Gastrocnemius medialis (tissue), 4 donors: ENCODE measurements around the gene ANKS4B. TPM values are rescaled to one million over a fixed set of nuclear protein-coding genes. Genes with fewer than 3 reads are reported as not detected.

Experiments used
- ATAC-seq, 2 donors: fragments of 150-250 bp; one replicate each; pipeline ENCODE4 v1.9.1; 2016
- DNase-seq, 2 donors: peaks; one replicate each; pipeline ENCODE4 v3.0.0-alpha.2; 2019
- H3K27ac ChIP-seq, 4 donors: fragments of 200-600 bp; sonication (generic); 1 replicate in 1 of 4; 2 replicates in 3 of 4; pipeline ENCODE4 v1.5.1; 2016 to 2018; ENCODE audit warnings: mild to moderate bottlenecking in 2 of 4, moderate library complexity in 1 of 4
- H3K27me3 ChIP-seq, 3 donors: fragments of 200-600 bp; sonication (generic) in 2 of 3; 1 replicate in 1 of 3; 2 replicates in 2 of 3; pipeline versions ENCODE4 v1.5.1 to v1.6.0; 2016 to 2019; ENCODE audit warnings: mild to moderate bottlenecking in 1 of 3, moderate library complexity in 1 of 3
- H3K36me3 ChIP-seq, 2 donors: fragments of 200-600 bp; sonication (generic) in 1 of 2; one replicate each; pipeline ENCODE4 v1.5.1; 2017 to 2018
- H3K4me1 ChIP-seq, 2 donors: fragments of 200-600 bp; sonication (generic) in 1 of 2; one replicate each; pipeline ENCODE4 v1.5.1; 2016 to 2017; ENCODE audit warnings: mild to moderate bottlenecking in 2 of 2
- H3K4me3 ChIP-seq, 4 donors: fragments of 200-600 bp; sonication (generic) in 3 of 4; 1 replicate in 1 of 4; 2 replicates in 3 of 4; pipeline ENCODE4 v1.5.1; 2016 to 2019; ENCODE audit warnings: mild to moderate bottlenecking in 2 of 4
- H3K9me3 ChIP-seq, 3 donors: fragments of 200-600 bp; sonication (generic) in 2 of 3; 1 replicate in 1 of 3; 2 replicates in 2 of 3; pipeline ENCODE4 v1.5.1; 2016 to 2019
- CTCF ChIP-seq, 5 experiments: fragments of 450-650 bp in 3 of 5; fragments of 200-600 bp in 2 of 5; sonication (generic) in 2 of 5; IDR thresholded peaks in 4 of 5; conservative IDR thresholded peaks in 1 of 5; 1 replicate in 4 of 5; 2 replicates in 1 of 5; pipeline ENCODE4 v1.5.1; 2016 to 2019; ENCODE audit warnings: antibody characterized with exemption in 5 of 5, mild to moderate bottlenecking in 3 of 5, moderate library complexity in 3 of 5
- POLR2A ChIP-seq, 2 donors: fragments of 450-650 bp; IDR thresholded peaks; one replicate each; pipeline ENCODE4 v1.6.1; 2017; ENCODE audit warnings: antibody characterized with exemption in 2 of 2, mild to moderate bottlenecking in 2 of 2, moderate library complexity in 2 of 2
- in situ Hi-C, 4 donors: fragments of 200-750 bp; cut with MboI; loops; one replicate each; pipeline versions ENCODE4 v1.15.0 to v1.8.0; 2017; ENCODE audit warnings: low sequenced_read_pairs in 4 of 4
- intact Hi-C: fragments of 100-400 bp; cut with DNase I; formaldehyde crosslinking; loops from one replicate; pipeline ENCODE4 v1.15.1; 2023; ENCODE audit warnings: low total_unique reads
- total RNA-seq, 4 donors: library from RNA; depleted of rRNA; stranded (reverse); fragments of >200 nt; gene quantifications; one replicate each; pipeline versions ENCODE4 v1.1.0 to v1.2.3, GENCODE V29; 2016

ANKS4B gene
- total RNA-seq, 4 donors from 2014 or later, result 0.04 to 0.10 TPM; not detected in 2

- Histone ChIP-seq H3K4me3 (no peak overlapping the region), H3K27ac (no peak overlapping the region), H3K4me1 (no peaks in the 10 kb centered on the region), H3K27me3 (peaks cover 0 to 4% (median 0%) of the 10 kb centered on the region in 3 donors), H3K9me3 (no peaks in the 10 kb centered on the region), H3K36me3 (no peaks in the 10 kb centered on the region)
- ATAC-seq (no peak), DNase-seq (no peak)
- in situ Hi-C loops (no loop called here), intact Hi-C loops (no loop called here)
- TF ChIP-seq POLR2A (IDR thresholded peaks at IDR 0.05), result no peak
- TF ChIP-seq CTCF (IDR thresholded peaks at IDR 0.05 in 4 of 5, conservative IDR thresholded peaks at IDR 0.05 in 1 of 5), result no peak
Observed at GRCh38 chr16:21218153-21218552, 15.3 kb upstream of the ANKS4B start.

GRCh38 chr16:21219551-21219950 is 13.9 kb upstream of the ANKS4B start:
- in situ Hi-C loops, result no loop called here
- Histone ChIP-seq H3K4me1 (no peaks in the 10 kb centered on the region), H3K36me3 (no peaks in the 10 kb centered on the region), H3K9me3 (no peaks in the 10 kb centered on the region), H3K27me3 (peaks cover 0 to 8% (median 0%) of the 10 kb centered on the region in 3 donors), H3K4me3 (no peak overlapping the region), H3K27ac (no peak overlapping the region)
- TF ChIP-seq CTCF (IDR thresholded peaks at IDR 0.05 in 4 of 5, conservative IDR thresholded peaks at IDR 0.05 in 1 of 5) (no peak), POLR2A (IDR thresholded peaks at IDR 0.05) (no peak)
- DNase-seq (no peak), ATAC-seq (no peak)
- intact Hi-C loops, result no loop called here

- Histone ChIP-seq H3K4me3 (no peak overlapping the region), H3K9me3 (no peaks in the 10 kb centered on the region), H3K27me3 (peaks cover 0 to 5% (median 0%) of the 10 kb centered on the region in 3 donors), H3K27ac (no peak overlapping the region), H3K4me1 (no peaks in the 10 kb centered on the region), H3K36me3 (no peaks in the 10 kb centered on the region)
- intact Hi-C loops, result no loop called here
- ATAC-seq (no peak), DNase-seq (no peak)
- in situ Hi-C loops, result no loop called here
- TF ChIP-seq POLR2A (IDR thresholded peaks at IDR 0.05) (no peak), CTCF (IDR thresholded peaks at IDR 0.05 in 4 of 5, conservative IDR thresholded peaks at IDR 0.05 in 1 of 5) (no peak)
Observed at GRCh38 chr16:21222495-21223337, 10.8 kb upstream of the ANKS4B start.

GRCh38 chr16:21223787-21224186 is 9.7 kb upstream of the ANKS4B start:
- no peak for DNase-seq
- Histone ChIP-seq H3K27ac (no peak overlapping the region), H3K4me1 (no peaks in the 10 kb centered on the region), H3K36me3 (no peaks in the 10 kb centered on the region), H3K27me3 (peaks cover 0 to 5% (median 0%) of the 10 kb centered on the region in 3 donors), H3K9me3 (no peaks in the 10 kb centered on the region), H3K4me3 (no peak overlapping the region)
- ATAC-seq, result no peak
- in situ Hi-C loops (no loop called here), intact Hi-C loops (no loop called here)
- TF ChIP-seq CTCF (IDR thresholded peaks at IDR 0.05 in 4 of 5, conservative IDR thresholded peaks at IDR 0.05 in 1 of 5) (no peak), POLR2A (IDR thresholded peaks at IDR 0.05) (no peak)
